GM18505 (cell line): ENCODE data around the gene IL22RA2.

ENCODE experiments used
- ATAC-seq: cut with Tn5 transposase; IDR thresholded peaks from one replicate; pipeline ENCODE4 v1.9.1; 2021; ENCODE audit not compliant: unreplicated experiment
- POLR2A ChIP-seq: IDR thresholded peaks from 4 replicates; pipeline ENCODE4 v1.6.1; 2011; ENCODE audit warnings: borderline replicate concordance; ENCODE audit not compliant: insufficient read depth, insufficient read length; ENCODE audit errors: extremely low read depth

IL22RA2 gene

GRCh38 chr6:137190583-137191094 lies 17.2 kb upstream of the IL22RA2 start:
- ATAC-seq: no peak
- no peak for TF ChIP-seq POLR2A

- ATAC-seq: no peak
- TF ChIP-seq POLR2A: no peak
These were observed 15.4 kb upstream of the IL22RA2 start for GRCh38 chr6:137188855-137189254.

- no peak for TF ChIP-seq POLR2A
- ATAC-seq: no peak
These were observed 11.8 kb upstream of the IL22RA2 start for GRCh38 chr6:137185290-137185689.

- TF ChIP-seq POLR2A: no peak
- no peak for ATAC-seq
These were observed 9.2 kb upstream of the IL22RA2 start for GRCh38 chr6:137182654-137183073.

GRCh38 chr6:137181891-137182653 lies 8.6 kb upstream of the IL22RA2 start:
- no peak for ATAC-seq
- no peak for TF ChIP-seq POLR2A

GRCh38 chr6:137177611-137178010 lies 4.2 kb upstream of the IL22RA2 start:
- TF ChIP-seq POLR2A: no peak
- ATAC-seq: no peak

- no peak for ATAC-seq
- no peak for TF ChIP-seq POLR2A
These were observed 3.3 kb upstream of the IL22RA2 start for GRCh38 chr6:137176729-137177128.

GRCh38 chr6:137175868-137176245 lies 2.4 kb upstream of the IL22RA2 start:
- no peak for ATAC-seq
- no peak for TF ChIP-seq POLR2A

GRCh38 chr6:137175157-137175867 lies 1.9 kb upstream of the IL22RA2 start:
- ATAC-seq: no peak
- TF ChIP-seq POLR2A: no peak

GRCh38 chr6:137172734-137173431 lies 561 bp downstream of the IL22RA2 start:
- TF ChIP-seq POLR2A: no peak
- ATAC-seq: no peak

GRCh38 chr6:137171824-137172733 lies 1.4 kb downstream of the IL22RA2 start:
- ATAC-seq: no peak

GRCh38 chr6:137171053-137171374 lies 2.4 kb downstream of the IL22RA2 start:
- no peak for TF ChIP-seq POLR2A
- no peak for ATAC-seq

More at GRCh38 chr6:137171824-137172733, 1.4 kb downstream of the IL22RA2 start:
- peak; percentile 39 for TF ChIP-seq POLR2A
